IMR-90 (cell line): ENCODE data around the gene PARVB. TPM values are rescaled to one million over a fixed set of nuclear protein-coding genes. Genes with fewer than 3 reads are reported as not detected.

Experiments used
- ATAC-seq: fragments of 200-7000 bp; cut with Tn5 transposase; 2 replicates; pipeline ENCODE4 v1.9.1; 2020; ENCODE audit warnings: low read depth, mild to moderate bottlenecking, moderate library complexity
- BruUV-seq: library from RNA; stranded (reverse); fragments of 400-500 nt; replicated peaks from 2 replicates; lab custom pipeline; 2021; lab: Mats Ljungman, UMichigan
- CTCF ChIA-PET: fragments of 300-600 bp; formaldehyde crosslinking; extraction: SDS; loops from one replicate; lab custom pipeline; 2021; ENCODE audit warnings: antibody characterized with exemption; lab: Yijun Ruan, JAX
- POLR2A ChIA-PET: fragments of 300-600 bp; sonication (Branson Sonifier 250); formaldehyde crosslinking; loops from one replicate; lab custom pipeline; 2022; ENCODE audit warnings: antibody characterized with exemption; ENCODE audit not compliant: unreplicated experiment; lab: Charles Lee
- DNase-seq: peaks from one replicate; pipeline ENCODE4 v3.0.0; 2013
- H2AFZ ChIP-seq: replicated peaks from 2 replicates; pipeline ENCODE3; 2013; ENCODE audit warnings: low read length, mild to moderate bottlenecking; ENCODE audit not compliant: poor library complexity
- H2AK5ac ChIP-seq: 2 replicates; pipeline ENCODE4 v1.6.1; 2013; ENCODE audit warnings: low read depth, low read length, inconsistent platforms
- H2AK9ac ChIP-seq: replicated peaks from 2 replicates; pipeline ENCODE3; 2013; ENCODE audit warnings: mild to moderate bottlenecking, low read depth, low read length, moderate library complexity; ENCODE audit not compliant: poor library complexity
- H2BK120ac ChIP-seq: 2 replicates; pipeline ENCODE4 v1.6.1; 2013; ENCODE audit warnings: low read depth, low read length, inconsistent platforms
- H2BK15ac ChIP-seq: 3 replicates; pipeline ENCODE4 v1.6.1; 2013; ENCODE audit warnings: low read depth, low read length, inconsistent platforms
- H2BK20ac ChIP-seq: 2 replicates; pipeline ENCODE4 v1.6.1; 2013; ENCODE audit warnings: low read depth, mild to moderate bottlenecking, inconsistent platforms, low read length, moderate library complexity
- H2BK5ac ChIP-seq: 2 replicates; pipeline ENCODE4 v1.6.1; 2013; ENCODE audit warnings: mild to moderate bottlenecking, low read depth, low read length, inconsistent platforms; ENCODE audit not compliant: poor library complexity, severe bottlenecking
- H3K14ac ChIP-seq: replicated peaks from 2 replicates; pipeline ENCODE4 v1.6.1; 2013; ENCODE audit warnings: low read depth, low read length, inconsistent platforms
- H3K18ac ChIP-seq: 2 replicates; pipeline ENCODE4 v1.6.1; 2013; ENCODE audit warnings: low read depth, low read length, control low read depth
- H3K23ac ChIP-seq: 2 replicates; pipeline ENCODE4 v1.6.1; 2013; ENCODE audit warnings: low read depth, low read length, inconsistent platforms
- H3K27ac ChIP-seq: 2 replicates; pipeline ENCODE4 v1.5.1; 2013; ENCODE audit warnings: mild to moderate bottlenecking, control low read depth, low read length; ENCODE audit not compliant: insufficient read depth
- H3K27me3 ChIP-seq: 2 replicates; pipeline ENCODE4 v1.6.1; 2013; ENCODE audit warnings: low read length; ENCODE audit not compliant: control insufficient read depth, insufficient read depth
- H3K36me3 ChIP-seq: 2 replicates; pipeline ENCODE4 v1.6.1; 2013; ENCODE audit warnings: low read length, mixed read lengths; ENCODE audit not compliant: control insufficient read depth, insufficient read depth
- H3K4ac ChIP-seq: 2 replicates; pipeline ENCODE4 v1.6.1; 2013; ENCODE audit warnings: low read depth, low read length, inconsistent platforms
- H3K4me1 ChIP-seq: 2 replicates; pipeline ENCODE4 v1.6.1; 2013; ENCODE audit warnings: low read length, mixed read lengths; ENCODE audit not compliant: control insufficient read depth, insufficient read depth
- H3K4me2 ChIP-seq: 2 replicates; pipeline ENCODE4 v1.6.1; 2013; ENCODE audit warnings: low read depth, mild to moderate bottlenecking, control low read depth, low read length, moderate library complexity
- H3K4me3 ChIP-seq: 2 replicates; pipeline ENCODE4 v1.5.1; 2013; ENCODE audit warnings: low read depth, mild to moderate bottlenecking, control low read depth, low read length, moderate library complexity; ENCODE audit not compliant: insufficient read depth
- H3K56ac ChIP-seq: 2 replicates; pipeline ENCODE4 v1.6.1; 2013; ENCODE audit warnings: low read length, inconsistent platforms; ENCODE audit not compliant: insufficient read depth; ENCODE audit errors: extremely low read depth
- H3K79me1 ChIP-seq, 2 experiments: 2 replicates each; pipeline ENCODE4 v1.6.1; 2013; ENCODE audit warnings: low read length in 2 of 2, inconsistent platforms in 1 of 2, low read depth in 1 of 2
- H3K9ac ChIP-seq: 2 replicates; pipeline ENCODE4 v1.6.1; 2013; ENCODE audit warnings: low read depth, low read length, control low read depth
- H3K9me1 ChIP-seq: 2 replicates; pipeline ENCODE4 v1.6.1; 2013; ENCODE audit warnings: low read length, inconsistent platforms; ENCODE audit not compliant: insufficient read depth
- H3K9me3 ChIP-seq: 2 replicates; pipeline ENCODE4 v1.6.1; 2013; ENCODE audit warnings: low read length; ENCODE audit not compliant: control insufficient read depth, insufficient read depth
- H4K20me1 ChIP-seq: 2 replicates; pipeline ENCODE4 v1.6.1; 2013; ENCODE audit warnings: low read length, inconsistent platforms; ENCODE audit not compliant: insufficient read depth
- H4K5ac ChIP-seq: 2 replicates; pipeline ENCODE4 v1.6.1; 2013; ENCODE audit warnings: mild to moderate bottlenecking, low read depth, low read length, control low read depth
- H4K8ac ChIP-seq, 2 experiments: 2 replicates each; pipeline ENCODE4 v1.6.1; 2013; ENCODE audit warnings: low read depth in 2 of 2, low read length in 2 of 2, control low read depth in 1 of 2, inconsistent platforms in 1 of 2
- H4K91ac ChIP-seq: 2 replicates; pipeline ENCODE4 v1.6.1; 2013; ENCODE audit warnings: low read depth, low read length, inconsistent platforms; ENCODE audit not compliant: insufficient read depth
- BHLHE40 ChIP-seq: fragments of 150-350 bp; IDR thresholded peaks from 2 replicates; pipeline ENCODE4 v1.6.1; 2016; ENCODE audit warnings: mild to moderate bottlenecking, low read depth, low read length
- FOS ChIP-seq: fragments of 150-350 bp; IDR thresholded peaks from 2 replicates; pipeline ENCODE4 v1.6.1; 2016; ENCODE audit warnings: low read depth, low read length
- MAFK ChIP-seq: IDR thresholded peaks from 2 replicates; pipeline ENCODE4 v1.6.1; 2012; ENCODE audit warnings: low read depth, low read length, improper control_type of control experiment
- MXI1 ChIP-seq: IDR thresholded peaks from 2 replicates; pipeline ENCODE4 v1.6.1; 2012; ENCODE audit warnings: low read depth, mild to moderate bottlenecking, low read length, moderate library complexity, borderline replicate concordance
- RCOR1 ChIP-seq: IDR thresholded peaks from 2 replicates; pipeline ENCODE4 v1.6.1; 2012; ENCODE audit warnings: mild to moderate bottlenecking, low read length, improper control_type of control experiment; ENCODE audit not compliant: insufficient replicate concordance
- USF2 ChIP-seq: fragments of 150-350 bp; IDR thresholded peaks from 2 replicates; pipeline ENCODE4 v1.6.1; 2017; ENCODE audit warnings: mild to moderate bottlenecking, antibody characterized with exemption, low read length, low read depth
- WGBS, 2 experiments: methylation state at CpG; one replicate each; pipeline versions ENCODE4 v1.1.5 to v1.1.7; 2013; ENCODE audit warnings: missing lambda C conversion rate in 2 of 2; ENCODE audit not compliant: insufficient read length in 1 of 2; ENCODE audit errors: extremely low coverage in 2 of 2; 5-methylcytosine and 5-hydroxymethylcytosine counted together
- dilution Hi-C: fragments of 300-500 bp; cut with HindIII; formaldehyde crosslinking; loops from one replicate; pipeline ENCODE4 v1.14.3; 2018; ENCODE audit warnings: low sequenced_read_pairs; ENCODE audit not compliant: unreplicated experiment
- in situ Hi-C: fragments of 300-500 bp; cut with MboI; formaldehyde crosslinking; loops from 3 replicates; pipeline ENCODE4 v1.14.3; 2019; ENCODE audit warnings: low sequenced_read_pairs, inconsistent platforms, mixed read lengths
- intact Hi-C: fragments of 100-400 bp; cut with micrococcal nuclease; formaldehyde crosslinking; loops from 2 replicates; pipeline ENCODE4 v1.10.0; 2022
- polyA plus RNA-seq, 3 experiments: library from polyadenylated mRNA; depleted of rRNA; stranded (reverse); fragments of >200 nt; gene quantifications; 2 replicates each; pipeline ENCODE4 v1.2.3, GENCODE V29; 2012; ENCODE audit warnings: low replicate concordance in 1 of 3
- total RNA-seq: library from RNA; depleted of rRNA; stranded (reverse); fragments of >200 nt; gene quantifications from 2 replicates; pipeline ENCODE4 v1.2.3, GENCODE V29; 2012
- TF ChIP-seq, protein P1 (sequence below): conservative IDR thresholded peaks from 2 replicates; pipeline ENCODE4 v1.5.1; 2012; ENCODE audit warnings: mild to moderate bottlenecking, low read depth, low read length, improper control_type of control experiment
- TF ChIP-seq, protein P2 (sequence below): fragments of 150-350 bp; IDR thresholded peaks from 2 replicates; pipeline ENCODE4 v1.6.1; 2016; ENCODE audit warnings: low read depth, mild to moderate bottlenecking, low read length, moderate library complexity, borderline replicate concordance

Gene PARVB
- total and polyA plus RNA-seq, 2 of the 4 experiments (the other 2 are of a cell fraction): 44.3 to 53.9 TPM

DNA sequence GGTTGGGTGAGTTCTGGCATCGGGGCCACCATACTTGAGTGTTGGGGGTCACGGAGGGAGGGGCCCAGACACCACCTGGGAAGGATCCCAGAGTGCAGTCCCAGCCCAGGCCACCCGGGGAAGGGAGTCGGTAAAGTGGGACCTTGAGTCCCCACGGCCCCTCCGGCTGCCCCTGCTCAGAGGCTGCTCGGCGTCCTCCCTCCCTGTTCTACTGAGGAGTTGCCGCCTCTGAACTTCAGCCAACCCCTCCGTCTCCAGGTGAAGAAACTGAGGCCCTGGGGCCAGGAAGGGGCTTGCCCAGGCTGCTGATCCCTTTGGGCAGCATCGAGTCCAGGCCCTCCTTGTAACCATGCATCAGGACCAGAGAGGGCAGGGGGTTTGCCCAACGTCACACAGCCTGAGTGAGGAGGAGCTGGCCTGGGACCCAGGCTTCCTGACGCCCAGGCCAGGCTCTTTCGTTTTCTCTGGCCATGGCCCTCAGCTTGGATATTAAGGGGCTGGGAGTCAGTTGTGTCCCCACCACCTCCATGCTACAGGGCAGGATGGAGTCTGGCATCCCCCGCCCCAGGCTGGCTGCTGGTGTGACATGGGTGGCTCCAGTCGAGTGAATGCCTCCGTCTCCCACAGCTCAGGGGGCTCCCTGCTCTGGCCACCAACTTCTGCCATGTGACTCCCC lies 157.9 kb downstream of the PARVB start:
- H3K14ac ChIP-seq: no peak overlapping the region
- H3K4ac ChIP-seq: no peak overlapping the region
- H3K9me3 ChIP-seq: no peaks in the 10 kb centered on the region
- H4K20me1 ChIP-seq: no peaks in the 10 kb centered on the region; the same call in 1 of the 2 replicates
- H3K36me3 ChIP-seq: no peaks in the 10 kb centered on the region
- H3K23ac ChIP-seq: no peak overlapping the region
- H2BK5ac ChIP-seq: no peak overlapping the region
- peak overlapping the region; percentile 78 for H2AK9ac ChIP-seq
- ChIA-PET CTCF (no interaction called here), POLR2A (no interaction called here)
- ATAC-seq (no peak), DNase-seq (no peak)
- no peak overlapping the region for H4K8ac ChIP-seq
- no peak overlapping the region for H2BK120ac ChIP-seq
- H3K9ac ChIP-seq: no peak overlapping the region
- no TSS peak for BruUV-seq
- in situ Hi-C loops: no loop called here
- 57% methylated on average over 1 of the region's 17 CpGs; no CpG with 5 or more reads in 1 of the 2 experiments for WGBS, 2 experiments
- H2BK15ac ChIP-seq: no peak overlapping the region
- no peak overlapping the region for H4K5ac ChIP-seq
- no peak overlapping the region for H2AK5ac ChIP-seq
- no peak overlapping the region for H3K27ac ChIP-seq
- no peaks in the 10 kb centered on the region for H3K79me1 ChIP-seq
- H3K9me1 ChIP-seq: no peaks in the 10 kb centered on the region
- H3K4me2 ChIP-seq: no peak overlapping the region
- no peak for TF ChIP-seq BHLHE40
- TF ChIP-seq FOS: no peak
- TF ChIP-seq USF2: no peak
- TF ChIP-seq MAFK: no peak
- TF ChIP-seq, protein P1, sequence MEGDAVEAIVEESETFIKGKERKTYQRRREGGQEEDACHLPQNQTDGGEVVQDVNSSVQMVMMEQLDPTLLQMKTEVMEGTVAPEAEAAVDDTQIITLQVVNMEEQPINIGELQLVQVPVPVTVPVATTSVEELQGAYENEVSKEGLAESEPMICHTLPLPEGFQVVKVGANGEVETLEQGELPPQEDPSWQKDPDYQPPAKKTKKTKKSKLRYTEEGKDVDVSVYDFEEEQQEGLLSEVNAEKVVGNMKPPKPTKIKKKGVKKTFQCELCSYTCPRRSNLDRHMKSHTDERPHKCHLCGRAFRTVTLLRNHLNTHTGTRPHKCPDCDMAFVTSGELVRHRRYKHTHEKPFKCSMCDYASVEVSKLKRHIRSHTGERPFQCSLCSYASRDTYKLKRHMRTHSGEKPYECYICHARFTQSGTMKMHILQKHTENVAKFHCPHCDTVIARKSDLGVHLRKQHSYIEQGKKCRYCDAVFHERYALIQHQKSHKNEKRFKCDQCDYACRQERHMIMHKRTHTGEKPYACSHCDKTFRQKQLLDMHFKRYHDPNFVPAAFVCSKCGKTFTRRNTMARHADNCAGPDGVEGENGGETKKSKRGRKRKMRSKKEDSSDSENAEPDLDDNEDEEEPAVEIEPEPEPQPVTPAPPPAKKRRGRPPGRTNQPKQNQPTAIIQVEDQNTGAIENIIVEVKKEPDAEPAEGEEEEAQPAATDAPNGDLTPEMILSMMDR: no peak
- TF ChIP-seq MXI1: no peak
- no peak for TF ChIP-seq RCOR1
- TF ChIP-seq, protein P2, sequence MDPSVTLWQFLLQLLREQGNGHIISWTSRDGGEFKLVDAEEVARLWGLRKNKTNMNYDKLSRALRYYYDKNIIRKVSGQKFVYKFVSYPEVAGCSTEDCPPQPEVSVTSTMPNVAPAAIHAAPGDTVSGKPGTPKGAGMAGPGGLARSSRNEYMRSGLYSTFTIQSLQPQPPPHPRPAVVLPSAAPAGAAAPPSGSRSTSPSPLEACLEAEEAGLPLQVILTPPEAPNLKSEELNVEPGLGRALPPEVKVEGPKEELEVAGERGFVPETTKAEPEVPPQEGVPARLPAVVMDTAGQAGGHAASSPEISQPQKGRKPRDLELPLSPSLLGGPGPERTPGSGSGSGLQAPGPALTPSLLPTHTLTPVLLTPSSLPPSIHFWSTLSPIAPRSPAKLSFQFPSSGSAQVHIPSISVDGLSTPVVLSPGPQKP: no peak
- H3K18ac ChIP-seq: no peak overlapping the region
- no peak overlapping the region for H4K91ac ChIP-seq
- H3K4me1 ChIP-seq: no peaks in the 10 kb centered on the region
- no peak overlapping the region for H2BK20ac ChIP-seq
- no peak overlapping the region for H2AFZ ChIP-seq
- H3K4me3 ChIP-seq: no peak overlapping the region
- H3K56ac ChIP-seq: no peak overlapping the region
- peaks cover 38% of the 10 kb centered on the region for H3K27me3 ChIP-seq
- intact Hi-C loops: no loop called here
- dilution Hi-C loops: no loop called here
